Measurements from ENCODE around the gene ARMCX4. TPM values are rescaled to one million over a fixed set of nuclear protein-coding genes. Genes with fewer than 3 reads are reported as not detected.

The ARMCX4 gene
- polyA plus RNA-seq, 4 donors, result 19.0 to 24.6 (median 21.9) TPM

Other genes starting within 250 kb of the ARMCX4 start
- gene TAF7L, start 194.1 kb upstream of the ARMCX4 start, polyA plus RNA-seq (ENCODE audit: insufficient read length in 4 of 4), result under 1 TPM; 0.31 to 0.64 (median 0.49) TPM
- gene TIMM8A, start 136.7 kb upstream of the ARMCX4 start, polyA plus RNA-seq (ENCODE audit: insufficient read length in 4 of 4), result 10 to 100 TPM; 17.7 to 19.4 (median 18.6) TPM
- 1 to 10 TPM; 1.4 to 3.9 (median 2.1) TPM for gene BTK, start 99.3 kb upstream of the ARMCX4 start, polyA plus RNA-seq (ENCODE audit: insufficient read length in 4 of 4)
- gene RPL36A, start 94.4 kb upstream of the ARMCX4 start, polyA plus RNA-seq (ENCODE audit: insufficient read length in 4 of 4), result 1,000 to 10,000 TPM in 1 of 4 donors, 100 to 1,000 TPM in 3; 919 to 1,205 (median 965) TPM
- 10 to 100 TPM; 29.8 to 31.8 (median 31.1) TPM for gene GLA, start 77.5 kb upstream of the ARMCX4 start, polyA plus RNA-seq (ENCODE audit: insufficient read length in 4 of 4)
- 100 to 1,000 TPM; 134 to 155 (median 147) TPM for gene HNRNPH2, start 77.2 kb upstream of the ARMCX4 start, polyA plus RNA-seq (ENCODE audit: insufficient read length in 4 of 4)
- gene ARMCX1, start 65.1 kb downstream of the ARMCX4 start, polyA plus RNA-seq (ENCODE audit: insufficient read length in 4 of 4), result 10 to 100 TPM; 49.2 to 54.1 (median 52.0) TPM
- 10 to 100 TPM; 79.2 to 85.2 (median 82.6) TPM for gene ARMCX6, start 132.5 kb downstream of the ARMCX4 start, polyA plus RNA-seq (ENCODE audit: insufficient read length in 4 of 4)
- 100 to 1,000 TPM; 117 to 118 (median 118) TPM for gene ARMCX3, start 137.7 kb downstream of the ARMCX4 start, polyA plus RNA-seq (ENCODE audit: insufficient read length in 4 of 4)
- gene ARMCX2, start 174.4 kb downstream of the ARMCX4 start, polyA plus RNA-seq (ENCODE audit: insufficient read length in 4 of 4), result 100 to 1,000 TPM; 102 to 137 (median 107) TPM